ENCODE results near the gene PPFIA1.

DNA sequence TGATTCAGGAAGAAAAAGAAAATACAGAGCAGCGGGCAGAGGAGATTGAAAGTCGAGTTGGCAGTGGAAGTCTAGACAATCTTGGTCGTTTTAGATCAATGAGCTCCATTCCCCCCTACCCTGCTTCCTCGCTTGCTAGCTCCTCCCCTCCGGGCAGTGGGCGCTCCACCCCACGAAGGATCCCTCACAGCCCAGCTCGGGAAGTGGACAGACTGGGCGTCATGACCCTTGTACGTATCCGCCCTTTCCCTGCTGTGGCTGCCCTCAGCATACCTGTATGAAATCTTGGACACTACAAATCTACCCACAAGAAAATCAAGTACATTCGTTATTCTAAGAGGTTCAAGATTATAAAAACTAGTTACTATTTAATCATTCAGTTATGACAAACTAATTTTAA is 77.7 kb downstream of the PPFIA1 start:
- no peak for TF ChIP-seq CTCF (IDR thresholded peaks at IDR 0.05)
- no peak for TF ChIP-seq POLR2A (IDR thresholded peaks at IDR 0.05)

Measured in esophagus squamous epithelium (tissue), 4 donors.